ENCODE results near the gene UNK. TPM values are rescaled to one million over a fixed set of nuclear protein-coding genes. Genes with fewer than 3 reads are reported as not detected.

UNK gene
- total RNA-seq, 2 donors from 2014 or later = 18.4 to 59.7 TPM

- Histone ChIP-seq H3K4me1 (peaks cover 41% of the 10 kb centered on the region), H3K4me3 (no peak overlapping the region), H3K27me3 (no peaks in the 10 kb centered on the region), H3K27ac (peak overlapping the region in 3 of 4 donors; percentile 67 to 89 (median 82)), H3K36me3 (replicated peaks in 1 of 2; ENCODE audit: insufficient read depth in 1 of 2, low read depth in 2 of 2) (no peaks in the 10 kb centered on the region), H3K9me3 (no peaks in the 10 kb centered on the region)
- no peak for TF ChIP-seq CTCF (IDR thresholded peaks at IDR 0.05)
- no peak for TF ChIP-seq POLR2A (IDR thresholded peaks at IDR 0.05)
- intact Hi-C loops (cut with DNase I) = no loop called here
- no peak for DNase-seq
- no peak for ATAC-seq
- WGBS, 2 donors = 81 to 89% methylated on average over 3 to 4 of the region's 4 CpGs
These were observed 18.6 kb upstream of the UNK start for GRCh38 chr17:75765981-75766380.

- Histone ChIP-seq H3K27ac (no peak overlapping the region), H3K36me3 (replicated peaks in 1 of 2; ENCODE audit: insufficient read depth in 1 of 2, low read depth in 2 of 2) (no peaks in the 10 kb centered on the region), H3K27me3 (no peaks in the 10 kb centered on the region), H3K4me1 (peaks cover 53% of the 10 kb centered on the region), H3K9me3 (no peaks in the 10 kb centered on the region), H3K4me3 (no peak overlapping the region)
- intact Hi-C loops (cut with DNase I) = no loop called here
- 89 to 93% methylated on average over 8 of the region's 8 CpGs for WGBS, 2 donors
- ATAC-seq = no peak
- no peak for DNase-seq
- TF ChIP-seq CTCF (IDR thresholded peaks at IDR 0.05) (no peak), POLR2A (IDR thresholded peaks at IDR 0.05) (no peak)
These were observed 16.7 kb upstream of the UNK start for GRCh38 chr17:75767881-75768280.

GRCh38 chr17:75769536-75769935, 15.1 kb upstream of the UNK start:
- Histone ChIP-seq H3K36me3 (replicated peaks in 1 of 2; ENCODE audit: insufficient read depth in 1 of 2, low read depth in 2 of 2) (no peaks in the 10 kb centered on the region), H3K27ac (peak overlapping the region in 2 of 4 donors; percentile 28 to 36), H3K4me3 (no peak overlapping the region), H3K9me3 (no peaks in the 10 kb centered on the region), H3K4me1 (peaks cover 37% of the 10 kb centered on the region), H3K27me3 (no peaks in the 10 kb centered on the region)
- no peak for TF ChIP-seq POLR2A (IDR thresholded peaks at IDR 0.05)
- TF ChIP-seq CTCF (IDR thresholded peaks at IDR 0.05) = no peak
- intact Hi-C loops (cut with DNase I) = no loop called here
- WGBS, 2 donors = 44% methylated on average over 3 of the region's 3 CpGs
- ATAC-seq (peak; percentile 36), DNase-seq (peak in 2 of 4 donors; percentile 66 to 71)

- peaks cover 39% of the 10 kb centered on the region for H3K4me1 ChIP-seq
- peaks cover 0 to under 1% of the 10 kb centered on the region in 2 donors for H3K36me3 ChIP-seq (replicated peaks in 1 of 2; ENCODE audit: insufficient read depth in 1 of 2, low read depth in 2 of 2)
- no peak overlapping the region for H3K27ac ChIP-seq
- 38 to 41% methylated on average over 17 of the region's 17 CpGs for WGBS, 2 donors
- no peaks in the 10 kb centered on the region for H3K27me3 ChIP-seq
- intact Hi-C loops (cut with DNase I) = no loop called here
- TF ChIP-seq POLR2A (IDR thresholded peaks at IDR 0.05) = no peak
- TF ChIP-seq CTCF (IDR thresholded peaks at IDR 0.05) = no peak
- H3K4me3 ChIP-seq = no peak overlapping the region
- ATAC-seq (no peak), DNase-seq (peak in 2 of 4 donors; percentile 16 to 19)
- H3K9me3 ChIP-seq = no peaks in the 10 kb centered on the region
These were observed 13.0 kb upstream of the UNK start for GRCh38 chr17:75771334-75772281.
